Measurements from ENCODE around the gene TMEM132C.

The TMEM132C gene

DNA sequence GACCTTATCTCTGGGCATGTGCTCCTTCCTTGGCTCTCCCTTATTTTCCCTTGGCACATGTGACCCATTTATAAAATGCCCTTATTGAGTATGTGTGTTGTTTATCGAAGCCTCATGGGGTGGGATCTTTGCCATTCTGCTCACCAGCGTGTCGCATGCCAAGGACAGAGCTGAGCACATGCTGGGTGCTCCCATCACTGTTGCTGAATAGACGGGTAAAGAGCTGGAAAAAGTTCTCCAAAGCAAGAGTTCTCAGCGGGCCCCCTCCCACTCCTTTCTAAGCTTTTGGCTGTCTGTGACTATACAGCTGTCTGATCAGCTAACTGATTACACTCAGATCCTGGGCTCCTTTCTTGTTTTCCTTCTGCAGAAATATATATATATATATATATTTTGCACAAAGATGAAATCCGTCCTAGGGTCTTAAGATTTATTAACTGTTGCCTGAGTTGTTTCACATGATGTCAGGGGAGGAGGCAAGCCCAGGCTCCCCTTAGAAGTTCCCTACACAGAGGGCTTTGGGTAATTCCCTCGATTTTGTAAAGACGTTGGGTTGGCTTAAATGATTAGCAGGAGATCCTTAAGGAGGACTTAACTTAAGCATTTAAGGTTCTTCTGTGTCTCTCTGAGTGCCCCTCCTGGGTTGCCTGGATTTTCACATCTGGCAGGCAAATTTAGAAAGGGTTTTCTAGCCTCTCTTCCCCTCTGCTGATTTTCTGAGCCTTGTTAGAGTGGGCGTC, 71.6 kb downstream of the TMEM132C start:
- no peak for DNase-seq (ENCODE audit: low read depth in 2 of 3, low spot score in 2 of 3)

DNA sequence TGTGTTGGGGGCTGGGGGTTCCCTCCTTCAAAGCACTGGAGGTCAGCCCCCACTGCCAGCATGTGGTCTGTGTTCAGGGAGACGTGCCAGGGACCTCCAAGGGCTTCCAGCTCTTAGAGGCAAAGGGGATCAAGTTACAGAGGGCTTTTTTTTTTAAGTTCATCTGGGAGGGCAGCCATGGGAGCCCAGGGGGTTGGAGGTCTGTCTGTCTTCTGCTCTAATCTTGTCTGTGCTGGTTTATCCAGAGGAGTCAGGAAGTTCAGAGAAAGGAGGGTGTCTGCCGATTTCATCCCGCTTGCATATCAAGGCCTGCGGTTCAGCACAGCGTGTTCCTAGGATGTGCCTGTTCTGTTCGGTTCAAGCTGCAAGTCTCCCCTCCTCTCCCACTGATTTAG, 72.2 kb downstream of the TMEM132C start:
- DNase-seq (ENCODE audit: low read depth in 2 of 3, low spot score in 2 of 3) = no peak

DNA sequence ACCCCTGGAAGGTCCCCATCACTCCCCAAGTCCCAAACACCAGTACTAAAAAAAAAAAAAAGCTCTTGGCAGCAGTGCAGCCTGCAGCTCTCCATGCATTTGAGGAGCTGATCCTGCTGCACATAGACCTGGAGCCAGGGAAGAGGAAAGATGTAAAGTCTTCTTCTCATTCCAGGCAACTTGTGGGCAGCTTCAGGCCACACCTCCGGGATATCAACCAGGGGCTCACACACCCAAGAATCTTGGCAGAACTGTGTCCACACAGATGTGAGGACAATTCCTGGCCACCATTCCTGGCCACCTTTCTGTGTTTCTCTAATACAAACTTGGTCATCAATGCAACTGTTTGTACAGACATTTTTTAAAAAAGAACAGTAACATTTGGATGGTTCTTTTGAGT, 72.7 kb downstream of the TMEM132C start:
- DNase-seq (ENCODE audit: low read depth in 2 of 3, low spot score in 2 of 3) = no peak

DNA sequence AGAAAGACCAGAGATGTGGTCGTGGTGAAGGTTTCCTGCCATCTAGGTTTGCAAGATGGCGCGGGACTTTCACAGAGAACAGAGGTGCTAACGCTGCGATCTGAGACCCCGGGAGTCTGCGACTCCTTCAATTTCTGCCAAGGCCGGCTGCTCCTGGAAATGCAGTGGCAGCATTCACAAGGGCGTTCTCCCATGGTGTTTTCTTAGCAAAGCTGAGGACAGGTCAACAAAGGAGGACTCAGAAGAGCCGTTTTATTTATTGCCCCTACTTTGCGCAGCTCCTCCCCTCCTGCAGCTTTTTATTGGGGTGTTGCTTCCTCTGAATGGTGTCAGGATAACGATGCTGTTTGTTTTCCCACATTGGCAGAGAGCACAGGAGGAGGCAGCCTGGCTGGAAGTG, 86.3 kb downstream of the TMEM132C start:
- DNase-seq (ENCODE audit: low read depth in 2 of 3, low spot score in 2 of 3) = no peak

DNA sequence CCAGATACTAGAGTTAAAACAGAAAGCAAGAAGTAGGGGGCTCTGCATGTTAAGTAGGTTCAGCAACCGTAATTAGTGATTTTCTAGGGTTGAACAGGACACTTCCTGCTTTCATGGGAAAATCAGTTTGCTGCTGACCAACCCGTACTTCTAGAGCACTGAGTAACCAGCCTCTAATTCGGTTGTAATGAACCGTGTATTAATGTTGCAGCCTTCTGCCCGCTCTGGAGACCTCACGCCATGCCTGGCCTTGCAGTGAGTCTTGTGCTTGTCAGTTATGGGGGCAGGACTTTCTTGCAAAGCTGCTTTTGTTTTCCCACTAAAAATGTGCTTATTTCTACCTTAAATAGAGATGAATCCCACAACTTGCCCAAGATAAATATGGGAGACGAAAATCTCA, 89.6 kb downstream of the TMEM132C start:
- DNase-seq (ENCODE audit: low read depth in 2 of 3, low spot score in 2 of 3) = no peak

DNA sequence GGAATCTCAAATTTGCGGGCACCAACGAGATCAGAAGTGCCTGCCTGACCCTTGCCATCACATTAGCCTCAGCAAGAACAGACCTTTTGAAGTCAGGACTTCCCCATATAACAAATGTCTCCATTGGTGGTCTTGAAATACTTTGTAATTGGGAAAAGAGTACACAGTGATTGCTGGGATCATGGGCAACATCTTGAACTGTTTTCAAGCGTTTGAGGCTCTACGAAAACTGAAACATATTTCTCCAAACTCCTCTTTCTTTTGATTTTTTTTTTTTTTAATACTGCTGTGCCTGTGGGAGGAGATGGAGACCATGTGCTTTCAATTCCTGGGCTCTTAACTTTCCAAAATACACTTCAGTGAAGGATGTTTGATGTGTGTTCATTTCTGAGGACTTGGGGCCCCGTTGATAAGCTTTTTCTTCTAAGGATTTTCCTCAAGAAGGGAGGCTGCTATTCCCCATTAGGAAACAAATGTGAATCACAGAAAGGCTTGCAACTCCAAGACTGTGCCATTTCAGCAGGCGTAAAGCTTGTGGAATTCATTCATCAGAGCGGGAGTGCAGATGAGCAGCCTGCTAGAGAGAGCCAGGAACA, 94.5 kb downstream of the TMEM132C start:
- no peak for DNase-seq (ENCODE audit: low read depth in 2 of 3, low spot score in 2 of 3)

DNA sequence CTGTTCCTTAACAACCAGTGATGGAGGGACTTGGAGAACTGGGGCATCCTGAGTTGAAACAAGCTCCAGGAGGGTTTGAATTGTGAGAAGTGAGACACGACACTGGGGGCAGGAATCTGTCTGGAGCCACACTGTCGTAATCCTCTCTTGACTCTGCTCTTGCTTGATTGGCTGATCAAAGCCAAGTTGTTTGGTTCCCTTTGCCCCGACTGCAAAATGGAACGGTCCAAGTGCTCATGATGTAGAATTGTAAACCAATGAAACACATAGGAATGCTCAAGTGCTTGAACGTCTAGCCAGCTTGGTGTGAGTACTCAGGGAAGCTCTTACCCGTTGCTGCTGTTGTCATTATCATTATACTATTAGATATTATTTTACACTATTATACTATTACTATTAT, 98.1 kb downstream of the TMEM132C start:
- DNase-seq (ENCODE audit: low read depth in 2 of 3, low spot score in 2 of 3) = no peak

DNA sequence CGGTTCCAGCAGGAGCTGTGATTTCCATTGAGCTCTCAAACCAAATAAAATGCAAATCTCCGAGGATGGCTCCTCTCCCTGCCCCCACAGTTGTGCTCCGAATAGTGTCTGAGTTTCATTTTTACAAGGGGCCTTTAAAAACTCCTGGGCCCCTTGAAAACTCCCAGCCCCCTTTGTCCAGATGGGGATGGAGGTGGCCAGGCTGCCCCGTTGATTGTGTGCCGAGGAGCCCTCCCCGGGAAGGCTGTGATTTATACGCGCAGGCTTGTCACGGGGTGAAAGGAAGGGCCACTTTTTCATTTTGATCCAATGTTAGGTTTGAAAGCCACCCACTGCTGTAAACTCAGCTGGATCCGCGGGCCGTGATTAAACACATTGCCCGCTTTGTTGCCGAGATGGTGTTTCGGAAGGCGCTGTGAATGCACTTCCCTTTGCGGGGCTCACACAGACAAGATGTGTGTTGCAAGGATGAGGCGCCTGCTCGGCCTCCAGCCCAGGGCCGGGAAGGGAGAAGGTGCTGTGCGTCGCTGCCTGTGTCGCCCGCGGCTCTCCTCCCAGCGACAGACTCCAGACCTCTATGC, 98.8 kb downstream of the TMEM132C start:
- DNase-seq (ENCODE audit: low read depth in 2 of 3, low spot score in 2 of 3) = no peak

DNA sequence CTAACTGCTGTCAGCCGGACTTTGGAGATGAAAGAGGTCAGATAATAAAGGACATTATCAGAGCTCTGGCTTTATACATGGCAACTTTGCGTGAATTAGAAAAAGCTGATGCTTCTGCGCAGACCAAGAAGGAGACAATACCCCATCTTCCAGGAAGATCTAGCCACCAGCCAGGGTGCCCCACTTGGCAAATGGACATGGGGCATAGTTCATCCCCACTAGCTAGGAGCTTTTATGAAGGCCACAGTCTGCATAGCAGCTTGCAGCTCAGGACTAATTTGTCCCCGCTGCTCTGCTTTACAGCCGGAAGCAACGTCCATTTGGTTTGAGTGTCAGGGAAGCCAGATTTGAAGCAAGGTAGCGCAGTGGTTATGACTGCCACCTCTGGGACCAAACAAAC, 101.0 kb downstream of the TMEM132C start:
- DNase-seq (ENCODE audit: low read depth in 2 of 3, low spot score in 2 of 3) = no peak

DNA sequence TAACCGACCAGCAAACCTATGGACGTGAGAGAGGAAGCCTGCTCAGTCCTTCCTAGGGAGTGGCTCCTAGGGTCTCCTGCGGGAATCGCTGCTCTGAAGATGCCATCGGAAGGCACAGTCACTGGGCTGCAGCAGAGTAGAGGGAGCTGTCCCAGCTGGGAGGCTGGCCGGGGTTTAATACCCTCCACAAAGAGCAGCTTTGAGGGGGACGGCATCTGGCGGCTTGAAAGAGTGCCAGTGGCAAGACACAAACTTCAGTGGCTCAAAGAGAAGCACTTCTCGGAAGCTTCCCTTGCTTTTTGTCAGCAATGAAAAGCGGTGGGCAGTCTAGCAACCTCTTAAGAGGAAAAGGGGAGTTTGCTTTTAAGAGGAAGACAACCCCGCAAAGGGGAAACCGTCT, 114.6 kb downstream of the TMEM132C start:
- DNase-seq (ENCODE audit: low read depth in 2 of 3, low spot score in 2 of 3) = no peak

DNA sequence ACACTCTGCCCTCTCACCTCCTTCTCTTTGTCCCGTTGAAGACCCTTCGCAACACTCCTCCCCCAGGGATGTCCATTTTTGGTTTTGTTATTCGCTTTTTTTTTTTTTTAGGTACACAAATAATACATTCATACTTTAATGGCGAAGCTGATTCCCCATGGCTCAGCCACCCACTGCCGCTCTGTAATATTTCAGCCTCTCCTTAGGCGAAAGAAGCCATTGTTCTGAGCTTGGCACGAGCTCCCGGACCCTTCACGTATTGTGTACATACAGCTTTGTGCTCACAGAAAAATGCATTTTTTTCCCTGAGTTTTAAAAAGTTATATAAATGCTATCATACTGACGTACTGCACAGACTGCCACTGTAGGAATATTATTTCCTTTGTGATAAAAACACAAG, 115.0 kb downstream of the TMEM132C start:
- no peak for DNase-seq (ENCODE audit: low read depth in 2 of 3, low spot score in 2 of 3)

DNA sequence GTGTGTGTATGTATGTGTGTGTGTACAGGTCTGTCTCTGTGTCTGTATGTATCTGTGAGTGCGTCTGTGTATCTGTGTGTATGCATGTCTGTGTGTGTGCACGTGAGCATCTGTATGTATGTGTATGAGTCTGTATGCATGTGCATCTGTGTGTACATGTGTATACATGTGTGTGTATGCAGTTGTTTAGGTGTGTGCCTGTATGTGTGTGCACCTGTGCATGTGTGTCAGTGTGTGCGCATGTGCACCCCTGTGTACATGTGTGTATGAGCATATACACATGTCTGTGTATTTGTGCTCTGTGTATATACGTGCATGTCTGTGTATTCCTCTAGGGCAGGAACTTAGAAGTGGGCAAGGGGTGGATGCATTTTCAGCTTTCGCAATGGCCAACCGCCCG, 116.0 kb downstream of the TMEM132C start:
- no peak for DNase-seq (ENCODE audit: low read depth in 2 of 3, low spot score in 2 of 3)

DNA sequence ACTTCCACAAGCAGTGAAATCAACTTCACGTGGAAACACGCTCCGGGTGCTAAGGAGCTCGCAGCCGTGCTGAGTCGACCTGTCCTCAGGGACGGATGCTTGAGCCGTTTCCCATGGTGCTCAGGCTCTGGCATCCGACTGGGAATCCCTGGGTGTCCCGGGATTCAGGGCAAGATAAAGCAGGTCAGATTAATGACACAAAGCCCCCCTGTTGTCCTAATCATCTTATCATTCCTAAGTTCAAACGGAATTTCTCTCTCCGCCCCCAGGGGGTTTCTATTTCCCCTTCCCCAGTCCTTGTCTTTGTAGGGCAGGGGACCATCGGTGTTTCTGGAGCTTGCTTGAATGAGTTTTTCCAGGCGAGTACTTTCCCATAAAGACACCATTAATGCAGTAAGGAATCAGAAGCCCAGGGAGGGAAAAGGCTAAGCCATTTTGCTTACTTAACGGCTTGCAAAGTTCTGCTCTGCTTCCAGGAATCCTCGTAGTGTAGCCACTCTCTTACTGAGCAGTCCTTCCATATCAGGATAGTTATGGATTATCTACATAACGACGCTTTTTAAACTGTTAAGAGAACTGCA, 116.5 kb downstream of the TMEM132C start:
- DNase-seq (ENCODE audit: low read depth in 2 of 3, low spot score in 2 of 3) = no peak

DNA sequence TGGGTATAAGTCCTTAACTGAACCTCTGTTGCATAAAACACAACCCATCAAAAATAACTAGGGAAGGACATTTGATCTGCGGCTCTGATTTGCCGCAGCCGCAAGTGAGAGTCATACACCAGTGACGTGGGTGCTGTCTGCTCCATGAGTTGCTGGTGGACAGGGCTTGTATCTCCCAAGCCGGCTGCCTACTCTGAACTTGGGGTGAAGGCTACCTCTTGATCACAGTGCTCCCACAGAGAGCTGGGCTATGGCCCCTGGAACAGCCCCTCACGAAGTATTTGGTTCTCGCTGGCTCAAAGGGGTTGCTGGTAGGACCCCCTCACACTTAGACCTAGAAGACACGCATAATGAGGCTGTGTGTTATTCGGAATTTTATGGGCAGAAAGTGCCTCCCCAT, 118.8 kb downstream of the TMEM132C start:
- DNase-seq (ENCODE audit: low read depth in 2 of 3, low spot score in 2 of 3) = no peak

DNA sequence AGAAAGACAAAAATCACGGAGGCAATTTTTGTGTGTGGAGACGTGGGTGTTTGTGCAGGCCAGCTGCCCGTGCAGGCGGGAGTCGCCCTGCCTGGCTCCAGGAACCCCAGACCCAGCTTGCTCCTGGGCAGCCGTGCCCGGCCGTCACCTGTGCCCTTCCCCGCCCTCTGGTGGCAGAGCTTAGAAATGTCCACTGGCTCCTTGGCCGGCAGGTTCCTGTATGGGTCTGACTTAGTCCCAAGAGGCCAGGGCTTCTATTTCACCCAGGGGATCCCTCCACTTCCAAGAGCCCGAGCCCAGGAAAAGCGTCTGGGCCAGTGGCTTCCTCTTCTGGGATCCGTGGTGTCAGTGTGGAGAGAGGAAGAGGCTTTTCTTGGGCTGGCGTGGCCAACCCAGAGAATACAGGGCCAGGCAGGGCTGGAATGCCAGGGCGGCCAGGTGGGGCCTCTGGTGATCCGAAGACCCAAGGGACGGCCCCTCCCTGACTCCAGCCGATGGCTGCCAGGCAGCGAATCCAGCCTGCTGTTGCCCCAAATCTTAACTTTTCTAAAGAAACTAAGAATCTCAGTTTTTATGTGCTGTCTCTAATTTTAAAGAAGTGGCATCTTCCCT, 120.9 kb downstream of the TMEM132C start:
- DNase-seq (ENCODE audit: low read depth in 2 of 3, low spot score in 2 of 3) = no peak

DNA sequence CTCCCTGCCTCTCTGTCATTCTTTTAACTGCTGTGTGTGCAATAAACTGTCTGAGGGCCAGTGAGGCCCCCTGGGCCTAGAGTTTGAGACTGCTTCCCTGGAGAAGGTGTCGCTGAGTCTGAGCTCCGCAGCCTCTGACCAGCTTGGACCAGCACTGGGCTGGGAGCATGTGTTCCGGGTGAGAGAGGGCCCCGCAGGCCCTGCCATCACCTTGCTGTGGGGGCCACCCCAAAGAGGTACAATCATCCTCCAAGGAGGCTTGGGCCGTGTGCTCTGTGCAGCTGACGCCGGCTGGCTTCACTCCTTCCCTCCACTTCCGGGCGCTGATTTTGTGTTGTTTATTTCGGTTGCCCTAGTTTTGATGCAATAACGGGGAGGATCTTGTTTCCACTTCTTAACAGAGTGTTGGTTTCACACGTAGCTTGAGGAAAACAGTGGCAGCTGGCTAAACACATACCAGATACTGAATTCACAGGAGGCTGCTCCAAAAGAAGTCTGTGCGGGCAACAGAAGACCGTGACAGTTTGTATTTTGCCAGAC, 121.6 kb downstream of the TMEM132C start:
- no peak for DNase-seq (ENCODE audit: low read depth in 2 of 3, low spot score in 2 of 3)

DNA sequence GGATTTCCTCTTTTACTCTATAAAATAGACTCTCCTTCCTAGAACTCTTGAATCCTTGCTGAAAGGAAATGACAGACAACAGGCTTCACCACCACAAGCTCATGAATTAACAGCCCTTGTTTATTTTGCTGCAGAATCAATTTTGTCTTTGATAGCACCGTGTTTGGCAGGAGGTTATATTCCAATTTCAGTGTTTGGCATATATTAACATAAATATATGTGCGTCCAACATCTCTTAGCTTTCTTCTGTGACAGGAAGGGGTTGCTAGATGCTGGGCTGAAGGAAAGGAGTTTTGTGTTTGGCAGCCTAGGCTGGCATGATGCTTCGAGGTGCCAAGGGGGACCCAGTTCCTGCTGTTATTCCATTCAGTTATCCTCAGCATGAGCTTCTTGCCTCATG, 126.4 kb downstream of the TMEM132C start:
- DNase-seq (ENCODE audit: low read depth in 2 of 3, low spot score in 2 of 3) = no peak

DNA sequence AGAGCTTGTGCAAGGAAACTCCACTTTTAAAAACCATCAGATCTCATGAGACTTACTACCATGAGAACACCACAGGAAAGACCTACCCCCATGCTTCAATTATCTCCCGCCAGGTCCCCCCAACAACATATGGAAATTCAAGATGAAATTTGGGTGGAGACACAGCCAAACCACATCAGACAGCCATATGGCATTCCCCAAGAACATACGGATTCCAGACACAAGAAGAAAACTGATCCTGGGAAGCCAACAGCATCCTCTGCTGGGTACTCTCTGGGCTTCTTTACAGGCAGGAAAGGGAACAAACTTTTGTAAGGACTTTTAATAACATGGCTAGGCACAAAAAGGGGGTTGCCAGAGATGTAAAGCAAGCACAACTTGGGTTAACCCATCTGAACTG, 127.2 kb downstream of the TMEM132C start:
- no peak for DNase-seq (ENCODE audit: low read depth in 2 of 3, low spot score in 2 of 3)

DNA sequence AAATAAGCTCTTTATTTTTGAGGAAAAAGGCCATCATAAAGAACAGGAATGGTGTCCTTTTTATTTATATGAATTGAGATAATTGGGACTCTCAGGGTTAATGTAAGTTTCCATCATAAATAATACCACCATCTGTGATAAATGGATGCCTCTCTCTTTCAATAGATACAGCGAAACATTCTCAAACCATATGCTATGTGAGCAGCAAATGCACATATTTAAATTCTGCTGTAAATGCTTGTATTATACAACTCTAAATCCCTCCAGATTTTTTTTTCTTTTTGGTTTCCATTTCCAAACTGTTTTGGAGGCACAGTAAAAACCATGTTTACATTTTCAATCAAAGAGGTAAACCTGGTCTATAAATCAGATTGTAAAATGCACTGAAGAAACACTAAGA, 132.3 kb downstream of the TMEM132C start:
- DNase-seq (ENCODE audit: low read depth in 2 of 3, low spot score in 2 of 3) = no peak

DNA sequence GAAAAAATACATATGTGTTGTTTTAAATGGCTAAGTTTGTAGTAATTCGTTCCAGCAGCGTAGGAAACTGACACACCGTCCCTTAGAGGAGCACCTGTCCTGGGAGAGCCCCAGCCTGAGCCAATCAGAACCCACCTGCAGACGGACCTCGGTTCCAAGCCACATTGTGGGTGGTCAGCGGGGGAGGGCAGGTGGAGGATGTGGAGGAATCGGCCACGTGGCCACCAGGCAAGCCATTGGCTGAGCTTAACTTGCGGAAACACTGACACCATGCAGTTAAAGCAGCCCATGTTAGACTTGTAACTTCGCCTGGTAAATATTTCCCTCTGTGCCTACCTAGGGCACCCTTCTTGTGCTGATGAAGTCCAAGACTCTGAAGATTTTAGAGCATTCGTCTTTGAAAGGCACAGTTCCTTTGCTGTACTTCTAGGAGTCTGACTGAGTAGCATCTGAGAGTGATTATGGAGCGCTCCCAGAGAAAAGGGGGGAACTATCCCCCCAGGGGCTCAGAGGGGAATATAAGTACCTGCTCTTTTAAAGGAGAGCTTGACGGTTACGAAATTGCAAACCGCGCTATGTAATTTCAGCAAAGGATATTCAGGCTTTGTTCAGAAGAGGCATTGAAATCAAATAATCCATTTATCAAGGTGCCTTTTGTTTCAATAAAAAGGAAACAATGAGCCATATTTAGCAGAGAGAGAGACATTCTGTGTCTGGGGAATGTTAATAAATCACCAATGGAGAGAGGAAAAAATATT, 135.7 kb downstream of the TMEM132C start:
- DNase-seq (ENCODE audit: low read depth in 2 of 3, low spot score in 2 of 3) = no peak

DNA sequence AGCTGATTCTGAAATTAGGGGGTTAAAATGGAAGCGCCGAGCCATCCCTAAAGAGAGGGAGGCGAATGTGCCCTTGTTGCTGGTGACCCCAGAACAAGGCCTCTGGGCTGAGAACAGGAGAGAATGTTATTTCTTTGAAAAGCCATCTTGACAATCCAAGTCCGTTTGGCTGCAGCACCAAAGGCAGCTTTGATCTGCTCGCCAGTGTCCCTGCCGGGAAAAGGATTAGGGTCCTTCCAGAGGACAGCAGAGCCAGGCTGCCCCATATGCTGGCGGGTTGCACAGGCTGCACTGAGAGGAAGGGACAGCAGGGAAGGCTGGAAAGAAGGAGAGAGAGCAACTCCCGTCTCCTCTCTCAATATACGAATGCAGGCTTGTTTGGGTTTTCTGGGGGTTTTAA, 141.7 kb downstream of the TMEM132C start:
- DNase-seq (ENCODE audit: low read depth in 2 of 3, low spot score in 2 of 3) = no peak

All from activated CD8-positive, alpha-beta memory T cell treated with anti-CD3 and anti-CD28 coated beads for 48 hours (primary cell).